MM.1S (cell line): Measurements from ENCODE around the gene SNCA.

Source experiments
- DNase-seq: peaks from one replicate; pipeline ENCODE4 v3.0.0-alpha.2; 2015
- H2AFZ ChIP-seq: fragments of 300-600 bp; sonication (generic); 2 replicates; pipeline ENCODE4 v1.6.0; 2016; ENCODE audit warnings: antibody characterized with exemption, low read length
- H3F3A ChIP-seq: fragments of 300-600 bp; sonication (generic); 2 replicates; pipeline ENCODE4 v1.6.1; 2016; ENCODE audit warnings: mild to moderate bottlenecking, antibody characterized with exemption, low read length, moderate library complexity, mixed read lengths; ENCODE audit not compliant: insufficient read depth
- H3K27ac ChIP-seq: fragments of 300-600 bp; sonication (generic); 2 replicates; pipeline ENCODE4 v1.5.1; 2016; ENCODE audit warnings: mild to moderate bottlenecking, low read length
- H3K27me3 ChIP-seq: fragments of 300-600 bp; sonication (generic); replicated peaks from 2 replicates; pipeline ENCODE4 v1.6.0; 2016; ENCODE audit warnings: low read length; ENCODE audit not compliant: insufficient read depth
- H3K36me3 ChIP-seq: fragments of 300-600 bp; sonication (generic); replicated peaks from 2 replicates; pipeline ENCODE4 v1.6.1; 2016; ENCODE audit warnings: mild to moderate bottlenecking, low read length, mixed read lengths; ENCODE audit not compliant: insufficient read depth
- H3K4me1 ChIP-seq: fragments of 300-600 bp; sonication (generic); 2 replicates; pipeline ENCODE4 v1.6.1; 2016; ENCODE audit warnings: low read length, mixed read lengths
- H3K4me2 ChIP-seq: fragments of 300-600 bp; sonication (generic); 2 replicates; pipeline ENCODE4 v1.6.0; 2016; ENCODE audit warnings: low read depth, low read length
- H3K4me3 ChIP-seq: fragments of 300-600 bp; sonication (generic); 2 replicates; pipeline ENCODE4 v1.5.1; 2016; ENCODE audit warnings: low read length, mixed read lengths
- H3K79me2 ChIP-seq: fragments of 300-600 bp; sonication (generic); 2 replicates; pipeline ENCODE4 v1.6.1; 2016; ENCODE audit warnings: mixed run types, low read length, mixed read lengths
- H3K9ac ChIP-seq: fragments of 300-600 bp; sonication (generic); 2 replicates; pipeline ENCODE4 v1.6.1; 2016; ENCODE audit warnings: low read length, mixed read lengths
- H3K9me2 ChIP-seq: fragments of 300-600 bp; sonication (generic); replicated peaks from 2 replicates; pipeline ENCODE4 v1.6.1; 2016; ENCODE audit warnings: mild to moderate bottlenecking, low read length, mixed read lengths; ENCODE audit not compliant: insufficient read depth
- H3K9me3 ChIP-seq: fragments of 300-600 bp; sonication (generic); replicated peaks from 2 replicates; pipeline ENCODE4 v1.6.1; 2016; ENCODE audit warnings: mild to moderate bottlenecking, low read length, mixed read lengths; ENCODE audit not compliant: insufficient read depth
- H4K20me1 ChIP-seq: fragments of 300-600 bp; sonication (generic); 2 replicates; pipeline ENCODE4 v1.6.1; 2016; ENCODE audit warnings: mild to moderate bottlenecking, low read length, moderate library complexity, mixed read lengths; ENCODE audit not compliant: insufficient read depth
- CTCF ChIP-seq: fragments of 300-600 bp; sonication (generic); IDR thresholded peaks from 2 replicates; pipeline ENCODE4 v1.5.1; 2016; ENCODE audit warnings: antibody characterized with exemption, low read length, mixed read lengths
- EZH2 ChIP-seq: fragments of 300-600 bp; sonication (generic); optimal IDR thresholded peaks from 2 replicates; pipeline ENCODE3; 2017; ENCODE audit warnings: low read depth, mild to moderate bottlenecking, antibody characterized with exemption, low read length, mixed read lengths
- EZH2phosphoT487 ChIP-seq: fragments of 300-600 bp; sonication (generic); IDR thresholded peaks from 2 replicates; pipeline ENCODE4 v1.6.1; 2018; ENCODE audit warnings: antibody characterized with exemption, low read length

SNCA gene

GRCh38 chr4:89744914-89745313 is 92.0 kb downstream of the SNCA start:
- H3K27me3 ChIP-seq, result no peaks in the 10 kb centered on the region
- no peak for TF ChIP-seq CTCF
- TF ChIP-seq EZH2, result no peak
- no peak for TF ChIP-seq EZH2phosphoT487
- H3F3A ChIP-seq, result no peaks in the 10 kb centered on the region
- H3K4me2 ChIP-seq, result no peak overlapping the region
- no peaks in the 10 kb centered on the region for H3K36me3 ChIP-seq
- no peak overlapping the region for H3K4me3 ChIP-seq
- DNase-seq, result no peak
- no peaks in the 10 kb centered on the region for H3K9me3 ChIP-seq
- no peak overlapping the region for H3K27ac ChIP-seq
- H2AFZ ChIP-seq, result no peak overlapping the region
- H3K9ac ChIP-seq, result no peak overlapping the region
- H3K4me1 ChIP-seq, result no peaks in the 10 kb centered on the region
- H4K20me1 ChIP-seq, result no peaks in the 10 kb centered on the region
- H3K79me2 ChIP-seq, result no peaks in the 10 kb centered on the region
- no peaks in the 10 kb centered on the region for H3K9me2 ChIP-seq

- H3K36me3 ChIP-seq, result no peaks in the 10 kb centered on the region
- no peaks in the 10 kb centered on the region for H3K79me2 ChIP-seq
- no peak overlapping the region for H3K4me3 ChIP-seq
- no peaks in the 10 kb centered on the region for H3K9me3 ChIP-seq
- no peak overlapping the region for H3K9ac ChIP-seq
- TF ChIP-seq CTCF (no peak), EZH2 (no peak), EZH2phosphoT487 (no peak)
- no peaks in the 10 kb centered on the region for H3K9me2 ChIP-seq
- no peaks in the 10 kb centered on the region for H3K4me1 ChIP-seq
- no peak for DNase-seq
- H4K20me1 ChIP-seq, result no peaks in the 10 kb centered on the region
- H3F3A ChIP-seq, result no peaks in the 10 kb centered on the region
- no peak overlapping the region for H2AFZ ChIP-seq
- H3K27me3 ChIP-seq, result no peaks in the 10 kb centered on the region
- no peak overlapping the region for H3K27ac ChIP-seq
- no peak overlapping the region for H3K4me2 ChIP-seq
These were observed 95.2 kb downstream of the SNCA start for GRCh38 chr4:89741768-89742167.

GRCh38 chr4:89739311-89739988 is 97.5 kb downstream of the SNCA start:
- Histone ChIP-seq H3K36me3 (no peaks in the 10 kb centered on the region), H3K27ac (no peak overlapping the region), H3F3A (no peaks in the 10 kb centered on the region), H3K9me3 (no peaks in the 10 kb centered on the region), H3K4me2 (no peak overlapping the region), H4K20me1 (no peaks in the 10 kb centered on the region), H3K27me3 (no peaks in the 10 kb centered on the region), H3K9ac (no peak overlapping the region), H3K4me1 (no peaks in the 10 kb centered on the region), H3K79me2 (no peaks in the 10 kb centered on the region), H3K4me3 (no peak overlapping the region), H2AFZ (no peak overlapping the region), H3K9me2 (no peaks in the 10 kb centered on the region)
- TF ChIP-seq EZH2 (no peak), EZH2phosphoT487 (no peak), CTCF (no peak)
- no peak for DNase-seq
